CD8-positive, alpha-beta memory T cell (primary cell): ENCODE measurements around the gene ARL3. TPM values are rescaled to one million over a fixed set of nuclear protein-coding genes. Genes with fewer than 3 reads are reported as not detected.

Experiments used
- CTCF ChIA-PET: fragments of 350-600 bp; sonication (Branson Sonifier 250); formaldehyde crosslinking; loops from one replicate; lab custom pipeline; 2021; ENCODE audit warnings: antibody characterized with exemption; lab: Charles Lee
- POLR2A ChIA-PET: fragments of 350-600 bp; sonication (Branson Sonifier 250); formaldehyde crosslinking; loops from one replicate; lab custom pipeline; 2021; ENCODE audit warnings: antibody characterized with exemption; lab: Charles Lee
- DNase-seq, 5 donors: peaks; one replicate each; pipeline versions ENCODE4 v3.0.0 to v3.0.0-alpha.2; 2020 to 2022; ENCODE audit warnings: mixed read lengths in 1 of 5
- H3K27ac ChIP-seq: one replicate; pipeline ENCODE4 v1.7.0; 2013; ENCODE audit warnings: low read depth, mild to moderate bottlenecking, low read length, moderate library complexity
- H3K27me3 ChIP-seq: 2 replicates; pipeline ENCODE4 v1.7.0; 2013; ENCODE audit warnings: low read length, mild to moderate bottlenecking; ENCODE audit not compliant: insufficient read depth, poor library complexity, severe bottlenecking
- H3K36me3 ChIP-seq: 2 replicates; pipeline ENCODE4 v1.7.0; 2013; ENCODE audit warnings: mild to moderate bottlenecking, low read length, moderate library complexity; ENCODE audit not compliant: insufficient read depth
- H3K4me1 ChIP-seq: 2 replicates; pipeline ENCODE4 v1.7.0; 2013; ENCODE audit warnings: mild to moderate bottlenecking, low read length, moderate library complexity; ENCODE audit not compliant: insufficient read depth
- H3K4me3 ChIP-seq: 2 replicates; pipeline ENCODE4 v1.7.0; 2013; ENCODE audit warnings: mild to moderate bottlenecking, low read length
- H3K9me3 ChIP-seq: 2 replicates; pipeline ENCODE4 v1.7.0; 2013; ENCODE audit warnings: mild to moderate bottlenecking, low read length
- H3K27ac Mint-ChIP-seq, 8 donors: one replicate each; pipeline ENCODE4 v1.8.0; 2020 to 2021; ENCODE audit warnings: mixed read lengths in 8 of 8, mild to moderate bottlenecking in 6 of 8, inconsistent platforms in 3 of 8, moderate library complexity in 3 of 8
- H3K27me3 Mint-ChIP-seq, 2 donors: one replicate each; pipeline ENCODE4 v1.8.0; 2020 to 2021; ENCODE audit warnings: mixed read lengths in 2 of 2, mild to moderate bottlenecking in 1 of 2, moderate library complexity in 1 of 2
- H3K36me3 Mint-ChIP-seq, 3 donors: one replicate each; pipeline ENCODE4 v1.8.0; 2020 to 2021; ENCODE audit warnings: mixed read lengths in 3 of 3, inconsistent platforms in 1 of 3, mild to moderate bottlenecking in 1 of 3
- H3K4me1 Mint-ChIP-seq, 3 donors: one replicate each; pipeline ENCODE4 v1.8.0; 2020 to 2021; ENCODE audit warnings: mixed read lengths in 3 of 3, inconsistent platforms in 1 of 3, mild to moderate bottlenecking in 1 of 3
- H3K4me3 Mint-ChIP-seq, 7 donors: one replicate each; pipeline ENCODE4 v1.8.0; 2020 to 2021; ENCODE audit warnings: mixed read lengths in 7 of 7, mild to moderate bottlenecking in 6 of 7, moderate library complexity in 4 of 7, inconsistent platforms in 2 of 7
- H3K9me3 Mint-ChIP-seq, 5 donors: one replicate each; pipeline ENCODE4 v1.8.0; 2020 to 2022; ENCODE audit warnings: mixed read lengths in 5 of 5, mild to moderate bottlenecking in 3 of 5, moderate library complexity in 2 of 5, inconsistent platforms in 1 of 5
- polyA plus RNA-seq: library from polyadenylated mRNA; unstranded; fragments of 300-500 nt; fragmentation: Illumina TruSeq; gene quantifications from one replicate; pipeline ENCODE4 v1.2.3, GENCODE V29; 2021
- total RNA-seq, 2 experiments: library from RNA; stranded (reverse); gene quantifications; one replicate each; pipeline ENCODE4 v1.2.3, GENCODE V29; 2021

Gene ARL3
- total and polyA plus RNA-seq, 3 experiments from 2014 or later, result 5.7 to 8.7 (median 8.7) TPM

- H3K4me1 ChIP-seq, result peaks cover 28% of the 10 kb centered on the region
- H3K27ac Mint-ChIP-seq, result peak within 1 kb of the TSS; percentile 87 to 99 (median 95)
- H3K36me3 ChIP-seq, result no peaks in the 10 kb centered on the region
- no peaks in the 10 kb centered on the region for H3K27me3 ChIP-seq
- H3K9me3 Mint-ChIP-seq, result no peaks in the 10 kb centered on the region
- peak within 1 kb of the TSS; percentile 88 for H3K27ac ChIP-seq
- H3K4me3 ChIP-seq, result peak within 1 kb of the TSS; percentile 94
- DNase-seq, result peak; percentile 41 to 75 (median 65)
- POLR2A ChIA-PET, result interaction anchor here (0.6 to 4.1 kb wide), 16 partner anchors 8 to 532 kb away, joined by 3 to 62 read pairs (median 4); partner anchors contain the start of genes ACTR1A, ARL3, NFKB2 and SFXN2
- H3K9me3 ChIP-seq, result no peaks in the 10 kb centered on the region
- peaks cover 0 to 2% of the 10 kb centered on the region in 2 donors for H3K27me3 Mint-ChIP-seq
- peak within 1 kb of the TSS; percentile 94 to 100 (median 96) for H3K4me3 Mint-ChIP-seq
- H3K4me1 Mint-ChIP-seq, result peaks cover 38 to 39% (median 39%) of the 10 kb centered on the region in 3 donors
- H3K36me3 Mint-ChIP-seq, result peaks cover 0 to 28% (median 4%) of the 10 kb centered on the region in 3 donors
- CTCF ChIA-PET, result interaction anchor here (0.8 to 3.7 kb wide), 16 partner anchors 9 to 249 kb away, joined by 3 to 43 read pairs (median 4); partner anchors contain the start of genes ARL3, SFXN2 and SUFU
Observed at GRCh38 chr10:102644066-102644645, 70.0 kb downstream of the ARL3 start, which contains the start of gene TRIM8. Gene TRIM8 (plus strand): TSS chr10:102644479. CDS start chr10:102644618, 139 bp downstream.

- Histone ChIP-seq H3K27me3 (no peaks in the 10 kb centered on the region), H3K9me3 (no peaks in the 10 kb centered on the region), H3K4me3 (peak overlapping the region; percentile 73), H3K27ac (peak overlapping the region; percentile 88), H3K36me3 (no peaks in the 10 kb centered on the region), H3K4me1 (peaks cover 21% of the 10 kb centered on the region)
- Mint-ChIP-seq H3K4me1 (peaks cover 32% of the 10 kb centered on the region in 3 donors), H3K9me3 (no peaks in the 10 kb centered on the region), H3K4me3 (peak overlapping the region; percentile 89 to 96 (median 94)), H3K36me3 (peaks cover 0 to 27% (median 4%) of the 10 kb centered on the region in 3 donors), H3K27me3 (peaks cover 0 to 2% of the 10 kb centered on the region in 2 donors), H3K27ac (peak overlapping the region in 5 of 8 donors; percentile 74 to 97 (median 94))
- ChIA-PET CTCF (interaction anchor here (1.0 to 3.7 kb wide), 10 partner anchors 8 to 140 kb away, joined by 3 to 43 read pairs (median 6); partner anchors contain the start of genes ARL3, SFXN2 and SUFU), POLR2A (interaction anchor here (0.9 to 4.1 kb wide), 14 partner anchors 8 to 248 kb away, joined by 3 to 62 read pairs (median 4); partner anchors contain the start of genes ACTR1A, ARL3, NFKB2 and SFXN2)
- DNase-seq, result peak in 4 of 5 donors; percentile 26 to 60 (median 32)
Observed at GRCh38 chr10:102643336-102644065, 70.7 kb downstream of the ARL3 start.

GRCh38 chr10:102642736-102643335 lies 71.4 kb downstream of the ARL3 start:
- peak in 3 of 5 donors; percentile 38 to 76 (median 41) for DNase-seq
- H3K4me1 Mint-ChIP-seq, result peaks cover 25 to 26% (median 26%) of the 10 kb centered on the region in 3 donors

GRCh38 chr10:102641880-102642735 lies 72.1 kb downstream of the ARL3 start:
- peak; percentile 93 to 99 (median 97) for DNase-seq
- Histone ChIP-seq H3K4me3 (peak overlapping the region; percentile 73), H3K27me3 (no peaks in the 10 kb centered on the region), H3K36me3 (no peaks in the 10 kb centered on the region), H3K4me1 (peaks cover 8% of the 10 kb centered on the region), H3K27ac (peak overlapping the region; percentile 88), H3K9me3 (no peaks in the 10 kb centered on the region)
- peaks cover 18% of the 10 kb centered on the region in 3 donors for H3K4me1 Mint-ChIP-seq
- ChIA-PET POLR2A (interaction anchor here (0.6 to 1.8 kb wide), 12 partner anchors 9 to 549 kb away, joined by 3 to 20 read pairs (median 4); partner anchors contain the start of genes ACTR1A, ARL3, NFKB2 and SFXN2), CTCF (interaction anchor here (0.6 to 1.5 kb wide), 7 partner anchors 11 to 221 kb away, joined by 3 to 9 read pairs (median 4); partner anchors contain the start of genes ARL3, FBXL15 and SFXN2)
- H3K9me3 Mint-ChIP-seq, result no peaks in the 10 kb centered on the region
- peak overlapping the region; percentile 52 to 98 (median 98) for H3K27ac Mint-ChIP-seq
- peaks cover 0 to 27% (median 4%) of the 10 kb centered on the region in 3 donors for H3K36me3 Mint-ChIP-seq
- peaks cover 0 to 2% of the 10 kb centered on the region in 2 donors for H3K27me3 Mint-ChIP-seq
- H3K4me3 Mint-ChIP-seq, result peak overlapping the region; percentile 93 to 96 (median 94)

More at GRCh38 chr10:102642736-102643335, 71.4 kb downstream of the ARL3 start:
- no peaks in the 10 kb centered on the region for H3K9me3 ChIP-seq
- H3K27ac Mint-ChIP-seq, result peak overlapping the region; percentile 80 to 97 (median 93)
- no peaks in the 10 kb centered on the region for H3K27me3 ChIP-seq
- H3K4me1 ChIP-seq, result peaks cover 15% of the 10 kb centered on the region
- H3K36me3 Mint-ChIP-seq, result peaks cover 0 to 27% (median 4%) of the 10 kb centered on the region in 3 donors
- H3K36me3 ChIP-seq, result no peaks in the 10 kb centered on the region
- peak overlapping the region; percentile 88 for H3K27ac ChIP-seq
- POLR2A ChIA-PET, result interaction anchor here (0.9 to 1.8 kb wide), 6 partner anchors 28 to 247 kb away, joined by 4 to 20 read pairs (median 6); partner anchors contain the start of genes ACTR1A, ARL3, NFKB2 and SFXN2
- peaks cover 0 to 2% of the 10 kb centered on the region in 2 donors for H3K27me3 Mint-ChIP-seq
- CTCF ChIA-PET, result interaction anchor here (0.6 to 1.5 kb wide), 2 partner anchors 36 to 71 kb away, joined by 3 to 9 read pairs; partner anchors contain the start of genes ARL3 and SFXN2
- H3K4me3 ChIP-seq, result peak overlapping the region; percentile 73
- no peaks in the 10 kb centered on the region for H3K9me3 Mint-ChIP-seq
- H3K4me3 Mint-ChIP-seq, result peak overlapping the region; percentile 89 to 96 (median 94)

GRCh38 chr10:102641402-102641801 lies 72.8 kb downstream of the ARL3 start:
- Histone ChIP-seq H3K27me3 (no peaks in the 10 kb centered on the region), H3K36me3 (no peaks in the 10 kb centered on the region), H3K4me3 (peak overlapping the region; percentile 73), H3K4me1 (peaks cover under 1% of the 10 kb centered on the region), H3K27ac (peak overlapping the region; percentile 64), H3K9me3 (no peaks in the 10 kb centered on the region)
- peaks cover 12 to 15% (median 14%) of the 10 kb centered on the region in 3 donors for H3K4me1 Mint-ChIP-seq
- H3K27me3 Mint-ChIP-seq, result peaks cover 0 to 2% of the 10 kb centered on the region in 2 donors
- peaks cover 0 to 23% (median 4%) of the 10 kb centered on the region in 3 donors for H3K36me3 Mint-ChIP-seq
- no peak for DNase-seq
- ChIA-PET POLR2A (interaction anchor here (0.6 to 1.8 kb wide), 7 partner anchors 8 to 102 kb away, joined by 3 to 20 read pairs (median 5); partner anchors contain the start of genes ARL3, SFXN2 and WBP1L), CTCF (interaction anchor here (0.9 to 1.5 kb wide), 5 partner anchors 10 to 221 kb away, joined by 3 to 9 read pairs (median 4); partner anchors contain the start of genes ARL3, FBXL15 and SFXN2)
- H3K4me3 Mint-ChIP-seq, result peak overlapping the region; percentile 92 to 96 (median 94)
- H3K9me3 Mint-ChIP-seq, result no peaks in the 10 kb centered on the region
- peak overlapping the region; percentile 52 to 98 (median 98) for H3K27ac Mint-ChIP-seq

- Mint-ChIP-seq H3K4me1 (peaks cover 21 to 27% (median 25%) of the 10 kb centered on the region in 3 donors), H3K4me3 (peak overlapping the region in 1 of 7 donors; percentile 49), H3K27me3 (peaks cover 0 to 2% of the 10 kb centered on the region in 2 donors), H3K27ac (peak overlapping the region in 2 of 8 donors; percentile 19 to 61), H3K36me3 (peaks cover 0 to 6% (median 0%) of the 10 kb centered on the region in 3 donors), H3K9me3 (no peaks in the 10 kb centered on the region)
- no peaks in the 10 kb centered on the region for H3K27me3 ChIP-seq
- no peak overlapping the region for H3K4me3 ChIP-seq
- peaks cover 18% of the 10 kb centered on the region for H3K4me1 ChIP-seq
- no peaks in the 10 kb centered on the region for H3K36me3 ChIP-seq
- CTCF ChIA-PET, result no interaction called here
- H3K9me3 ChIP-seq, result no peaks in the 10 kb centered on the region
- POLR2A ChIA-PET, result no interaction called here
- DNase-seq, result no peak
- H3K27ac ChIP-seq, result no peak overlapping the region
Observed at GRCh38 chr10:102639537-102639936, 74.7 kb downstream of the ARL3 start.
